Measurements from ENCODE around the gene WWOX.

DNA sequence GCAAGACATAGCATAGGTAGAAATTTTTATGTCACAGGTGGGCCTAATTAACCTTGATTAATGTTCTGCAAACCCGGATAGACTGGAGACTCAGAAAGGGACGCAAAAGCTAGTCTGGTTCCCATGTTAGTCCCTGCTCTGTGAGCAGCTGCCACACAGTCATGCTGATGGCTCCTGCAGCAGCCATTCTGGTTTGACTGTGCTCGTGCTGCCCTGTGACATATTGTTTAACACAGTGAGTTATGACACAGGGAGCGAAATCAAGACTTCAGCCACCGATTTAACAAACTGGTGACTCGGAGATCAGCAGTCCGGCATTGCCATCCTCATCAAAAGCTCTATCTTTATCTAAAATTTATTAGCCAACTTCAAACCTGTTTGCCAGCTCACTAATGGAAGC is 169.8 kb downstream of the WWOX start:
- TF ChIP-seq, protein P1, sequence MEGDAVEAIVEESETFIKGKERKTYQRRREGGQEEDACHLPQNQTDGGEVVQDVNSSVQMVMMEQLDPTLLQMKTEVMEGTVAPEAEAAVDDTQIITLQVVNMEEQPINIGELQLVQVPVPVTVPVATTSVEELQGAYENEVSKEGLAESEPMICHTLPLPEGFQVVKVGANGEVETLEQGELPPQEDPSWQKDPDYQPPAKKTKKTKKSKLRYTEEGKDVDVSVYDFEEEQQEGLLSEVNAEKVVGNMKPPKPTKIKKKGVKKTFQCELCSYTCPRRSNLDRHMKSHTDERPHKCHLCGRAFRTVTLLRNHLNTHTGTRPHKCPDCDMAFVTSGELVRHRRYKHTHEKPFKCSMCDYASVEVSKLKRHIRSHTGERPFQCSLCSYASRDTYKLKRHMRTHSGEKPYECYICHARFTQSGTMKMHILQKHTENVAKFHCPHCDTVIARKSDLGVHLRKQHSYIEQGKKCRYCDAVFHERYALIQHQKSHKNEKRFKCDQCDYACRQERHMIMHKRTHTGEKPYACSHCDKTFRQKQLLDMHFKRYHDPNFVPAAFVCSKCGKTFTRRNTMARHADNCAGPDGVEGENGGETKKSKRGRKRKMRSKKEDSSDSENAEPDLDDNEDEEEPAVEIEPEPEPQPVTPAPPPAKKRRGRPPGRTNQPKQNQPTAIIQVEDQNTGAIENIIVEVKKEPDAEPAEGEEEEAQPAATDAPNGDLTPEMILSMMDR (IDR thresholded peaks at IDR 0.05; ENCODE audit: low read length): no peak
- TF ChIP-seq EZH2 (optimal IDR thresholded peaks at IDR 0.05; ENCODE audit: low read depth, low read length): no peak

All from MM.1S (cell line).